HG03280 (cell line): Measurements from ENCODE around the gene DIP2C.
"Not testable (repeated sequence)": the region's sequence is repeated elsewhere in the genome, so short reads cannot be mapped to it uniquely, and the experiment has no call there.

Source experiments
- ATAC-seq: cut with Tn5 transposase; IDR thresholded peaks from one replicate; pipeline ENCODE4 v1.9.1; 2021; ENCODE audit warnings: mild to moderate bottlenecking, moderate library complexity; ENCODE audit not compliant: unreplicated experiment

Gene DIP2C

DNA sequence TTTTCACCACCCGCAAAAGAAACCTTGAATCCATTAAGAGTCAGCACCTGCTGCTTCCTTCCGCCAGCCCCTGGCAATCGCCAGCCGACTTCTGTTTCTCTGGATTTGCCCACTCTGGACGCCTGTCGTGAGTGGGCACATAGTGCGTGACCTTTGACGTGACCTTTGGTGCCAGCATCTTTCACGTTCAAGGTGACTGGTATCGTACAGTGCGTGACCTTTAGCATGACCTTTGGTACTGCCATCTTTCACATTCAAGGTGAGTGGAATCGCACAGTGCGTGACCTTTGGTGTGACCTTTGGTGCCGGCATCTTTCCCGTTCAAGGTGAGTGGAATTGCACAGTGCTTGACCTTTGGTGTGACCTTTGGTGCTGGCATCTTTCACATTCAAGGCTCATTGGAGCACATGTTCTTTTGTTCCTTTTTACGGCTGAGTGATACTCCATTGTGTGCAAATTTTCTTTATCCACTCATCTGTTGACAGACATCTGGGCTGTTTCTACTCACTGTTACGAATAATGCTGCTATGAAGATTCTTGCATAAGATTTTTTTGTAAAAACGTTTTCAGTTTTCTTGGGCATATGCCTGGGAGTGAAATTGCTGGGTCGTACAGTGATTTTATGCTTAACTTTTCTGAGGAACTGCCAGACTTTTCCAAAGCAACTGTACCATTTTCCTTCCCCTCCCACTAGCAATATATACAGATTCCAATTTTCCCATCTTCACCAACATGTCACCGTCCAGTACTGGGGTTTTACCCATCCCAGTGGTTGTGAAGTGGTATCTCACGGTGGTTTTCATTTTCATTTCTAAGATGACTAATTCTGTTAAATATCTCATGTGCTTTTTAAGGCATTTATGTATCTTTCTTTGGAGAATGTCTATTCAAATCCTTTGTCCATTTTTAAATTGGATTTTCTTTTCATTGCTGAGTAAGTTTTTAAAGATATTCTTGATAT, 145.3 kb downstream of the DIP2C start:
- ATAC-seq: no peak

- ATAC-seq: no peak
These were observed 146.3 kb downstream of the DIP2C start for GRCh38 chr10:543131-543530.

- ATAC-seq: no peak
These were observed 147.6 kb downstream of the DIP2C start for GRCh38 chr10:541750-542371.

DNA sequence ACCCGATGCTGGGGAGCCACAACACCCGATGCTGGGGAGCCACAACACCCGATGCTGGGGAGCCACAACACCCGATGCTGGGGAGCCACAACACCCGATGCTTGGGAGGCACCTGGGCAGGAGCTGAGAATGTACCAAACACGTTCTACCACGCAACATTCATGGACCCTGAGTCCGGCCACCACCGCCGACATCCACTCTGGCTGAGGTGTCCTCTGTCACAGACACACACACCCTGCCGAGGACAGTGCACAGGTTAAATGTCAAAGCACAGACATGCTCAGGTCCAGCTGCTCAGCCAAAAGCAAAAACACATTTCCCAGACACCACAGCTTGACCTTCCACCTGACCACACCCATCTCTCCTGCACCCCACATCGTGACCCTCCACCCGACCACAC, 148.4 kb downstream of the DIP2C start:
- no peak for ATAC-seq

GRCh38 chr10:538895-539294, 150.6 kb downstream of the DIP2C start:
- no peak for ATAC-seq

DNA sequence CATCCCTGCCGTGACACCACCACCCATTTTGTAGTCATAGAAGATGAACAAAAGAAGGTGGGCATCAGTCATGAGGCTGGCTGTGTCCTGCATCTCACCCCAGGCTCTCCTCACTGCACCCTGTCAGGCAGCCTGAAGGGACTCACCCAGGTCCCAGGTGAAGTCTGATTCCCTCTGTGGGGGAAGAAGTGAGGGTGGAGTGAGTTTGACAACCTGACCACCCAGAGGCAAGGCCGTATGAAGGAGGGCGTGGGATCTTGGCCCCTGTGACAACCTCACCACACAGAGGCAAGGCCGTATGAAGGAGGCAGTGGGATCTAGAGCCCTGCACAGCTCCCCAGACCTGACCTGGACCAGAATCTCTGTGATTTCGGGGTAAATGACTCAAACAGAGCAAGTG, 152.5 kb downstream of the DIP2C start:
- ATAC-seq: no peak

- no peak for ATAC-seq
These were observed 153.0 kb downstream of the DIP2C start for GRCh38 chr10:536371-536925.

- no peak for ATAC-seq
These were observed 153.5 kb downstream of the DIP2C start for GRCh38 chr10:535952-536351.

DNA sequence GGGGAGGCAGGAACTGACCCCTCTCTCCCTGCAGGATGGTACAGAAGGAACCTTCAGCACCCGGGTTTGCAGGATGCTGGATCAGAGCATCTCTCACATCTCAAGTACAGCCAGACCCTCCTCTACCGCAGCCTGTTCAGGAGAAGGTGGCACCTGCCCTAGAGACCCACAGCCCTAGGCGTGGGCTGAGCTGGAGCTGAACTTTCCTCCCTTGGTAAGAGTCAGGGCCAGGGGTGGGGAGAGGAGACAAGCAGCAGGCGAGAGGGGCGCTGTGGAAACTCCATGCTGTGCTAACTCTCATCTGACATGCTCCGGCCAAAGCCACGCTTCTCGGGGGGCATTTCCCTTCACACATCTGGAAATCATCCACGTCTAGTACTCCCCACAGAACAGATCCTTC, 154.4 kb downstream of the DIP2C start:
- no peak for ATAC-seq

DNA sequence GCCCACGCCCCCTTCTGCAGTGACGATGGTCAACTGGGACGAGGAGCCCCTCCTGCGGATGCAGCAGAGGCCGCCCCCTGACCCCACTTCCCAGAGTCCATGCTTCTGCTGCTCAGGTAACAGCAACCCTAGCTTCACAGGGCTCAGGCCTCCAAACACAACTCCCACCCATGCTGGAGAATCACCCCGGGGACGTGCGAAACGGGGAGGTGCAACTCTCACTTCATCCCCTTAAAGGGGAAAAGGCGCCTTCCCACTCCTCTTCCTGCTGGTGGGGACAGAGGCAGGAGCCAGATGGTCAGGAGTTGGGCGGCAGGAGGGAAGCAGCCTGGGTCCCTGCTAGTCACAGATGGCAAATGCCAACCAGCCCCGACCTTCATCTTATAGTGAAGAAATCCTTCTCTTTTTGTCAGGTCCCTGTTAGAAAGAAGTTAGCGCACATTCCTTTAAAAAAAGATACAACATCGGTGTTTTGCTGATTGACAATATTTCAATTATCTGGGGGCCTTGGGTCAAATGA, 155.4 kb downstream of the DIP2C start:
- ATAC-seq: no peak

DNA sequence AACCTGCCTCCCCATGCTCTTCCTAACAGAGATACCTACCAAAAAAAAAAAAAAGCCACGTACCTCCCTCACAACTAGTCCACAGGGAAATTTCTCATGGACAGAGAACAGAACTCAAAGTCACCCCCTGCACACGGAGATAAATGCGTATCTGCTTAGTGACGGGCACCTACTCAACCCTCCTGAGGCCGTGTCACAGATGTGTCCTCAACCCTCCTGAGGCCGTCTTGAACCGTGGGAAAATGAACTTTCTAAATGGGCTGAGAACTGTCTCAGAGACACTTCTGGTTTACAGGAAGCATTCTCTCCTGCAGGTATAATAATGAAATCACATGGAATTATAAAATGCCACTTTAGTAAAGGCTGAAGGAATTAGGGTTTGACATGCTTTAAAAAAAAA, 155.9 kb downstream of the DIP2C start:
- ATAC-seq: no peak

- no peak for ATAC-seq
These were observed 156.3 kb downstream of the DIP2C start for GRCh38 chr10:533186-533585.

- not testable (repeated sequence) for ATAC-seq
These were observed 157.1 kb downstream of the DIP2C start for GRCh38 chr10:532331-532730.

- ATAC-seq: no peak
These were observed 157.9 kb downstream of the DIP2C start for GRCh38 chr10:531541-531940.

DNA sequence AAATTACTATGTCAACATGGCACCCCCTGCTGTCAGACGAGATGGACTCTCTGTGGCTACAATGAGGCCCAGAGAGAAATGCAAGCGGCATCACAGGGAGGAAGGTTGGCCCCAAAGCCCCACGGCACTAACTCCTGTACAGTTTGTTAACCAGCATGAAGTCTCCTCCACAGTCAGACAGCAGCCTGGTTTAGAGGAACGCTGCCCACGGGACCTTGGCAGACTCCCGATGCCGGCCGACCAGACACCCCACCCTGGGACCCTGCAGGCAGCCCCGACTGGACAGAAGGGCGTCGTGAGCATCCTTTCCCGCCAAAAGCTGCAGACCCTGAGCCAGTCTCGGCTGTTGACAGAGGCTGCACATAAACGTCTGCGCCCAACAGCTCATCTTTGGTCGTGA, 158.8 kb downstream of the DIP2C start:
- ATAC-seq: no peak

DNA sequence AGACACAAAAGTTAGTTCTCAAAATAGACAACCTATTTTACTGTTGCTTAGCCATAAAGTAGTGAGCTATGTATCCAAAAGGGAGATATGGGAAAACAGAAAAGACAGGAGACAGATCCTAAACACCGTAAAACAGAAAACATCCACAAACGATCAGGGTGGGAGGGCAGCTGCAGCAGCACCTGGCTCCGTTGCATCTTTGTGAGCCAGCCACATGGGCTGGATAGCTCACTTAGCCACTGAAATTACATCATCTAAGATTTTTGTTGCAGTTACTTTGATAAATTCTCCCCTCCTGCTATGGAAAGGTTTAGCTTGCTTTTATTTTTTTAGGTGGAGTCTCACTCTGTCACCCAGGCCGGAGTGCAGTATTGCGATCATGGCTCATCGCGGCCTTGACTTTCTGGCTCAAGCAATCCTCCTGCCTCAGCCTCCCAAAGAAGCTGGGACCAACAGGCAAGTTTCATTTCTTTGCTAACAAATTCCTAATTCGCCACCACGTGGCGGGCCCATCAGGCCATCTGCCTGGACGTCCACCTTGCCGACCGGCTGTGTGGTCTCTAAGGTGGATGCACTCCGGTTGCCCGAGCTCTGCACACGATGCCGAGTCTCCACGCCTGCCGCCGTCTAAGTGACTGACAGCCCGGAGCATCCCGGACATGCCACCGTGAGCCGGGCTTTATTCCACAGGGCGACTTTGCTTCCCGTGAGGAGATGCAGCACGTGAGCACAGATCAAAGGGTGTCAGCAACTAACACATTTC, 159.8 kb downstream of the DIP2C start:
- no peak for ATAC-seq

GRCh38 chr10:528173-529165, 161.0 kb downstream of the DIP2C start:
- no peak for ATAC-seq

DNA sequence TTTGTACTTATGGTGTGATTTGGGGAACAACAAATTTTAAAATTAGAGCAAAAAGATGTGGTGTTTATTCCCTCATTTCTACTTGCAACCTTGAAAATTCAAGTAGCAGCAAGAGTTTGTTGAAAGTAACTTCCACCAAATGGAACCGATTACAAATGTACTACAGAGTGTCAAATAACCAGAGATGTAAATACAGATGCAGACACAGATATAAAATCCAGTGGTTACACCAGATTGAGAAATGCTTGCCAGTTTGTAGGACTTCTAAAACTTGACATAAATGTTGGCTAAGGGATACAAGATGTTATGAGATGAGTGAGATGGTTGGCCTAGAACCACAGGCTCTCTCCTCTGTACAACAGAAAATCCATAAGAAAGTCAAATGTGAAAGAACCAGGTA, 162.1 kb downstream of the DIP2C start:
- ATAC-seq: no peak

- ATAC-seq: no peak
These were observed 162.7 kb downstream of the DIP2C start for GRCh38 chr10:526651-527312.
